NCI-H524 treated with DMSO at 0.1 percent for 48 hours (cell line): ENCODE results near the gene DLG5.

ENCODE experiments used
- DNase-seq: peaks from one replicate; lab custom pipeline; 2025; lab: John Stamatoyannopoulos, UW

The DLG5 gene

DNA sequence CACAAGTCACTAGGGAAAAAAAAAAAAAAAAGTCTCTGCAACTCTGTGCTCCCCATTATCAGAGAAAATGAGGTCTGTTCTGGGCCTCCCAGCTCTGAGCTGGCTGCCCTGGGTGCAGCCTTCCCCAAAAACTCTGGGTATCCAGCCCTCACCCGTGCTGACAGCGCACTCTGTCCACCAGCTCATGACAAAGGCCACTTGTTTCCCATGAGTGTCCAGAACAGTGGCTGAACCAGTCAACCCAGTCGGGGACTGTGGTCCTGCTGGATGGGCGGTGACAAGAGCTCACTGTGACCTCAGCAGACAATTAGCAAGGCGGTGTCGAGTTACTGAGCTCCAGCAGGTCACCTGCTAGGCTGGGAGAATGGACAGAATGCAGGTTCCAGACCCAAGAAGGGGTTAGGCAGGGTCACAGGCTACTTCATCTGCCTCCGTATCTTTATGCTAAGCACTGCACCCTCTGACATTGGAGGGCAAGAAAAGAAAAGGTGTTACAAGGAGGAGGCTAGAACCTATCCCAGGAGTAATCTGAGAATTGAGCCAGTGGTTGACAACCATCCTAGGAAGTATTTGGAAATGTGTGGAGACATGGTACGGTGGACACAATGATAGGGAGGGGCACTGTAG is 37.2 kb downstream of the DLG5 start:
- DNase-seq, result no peak

DNA sequence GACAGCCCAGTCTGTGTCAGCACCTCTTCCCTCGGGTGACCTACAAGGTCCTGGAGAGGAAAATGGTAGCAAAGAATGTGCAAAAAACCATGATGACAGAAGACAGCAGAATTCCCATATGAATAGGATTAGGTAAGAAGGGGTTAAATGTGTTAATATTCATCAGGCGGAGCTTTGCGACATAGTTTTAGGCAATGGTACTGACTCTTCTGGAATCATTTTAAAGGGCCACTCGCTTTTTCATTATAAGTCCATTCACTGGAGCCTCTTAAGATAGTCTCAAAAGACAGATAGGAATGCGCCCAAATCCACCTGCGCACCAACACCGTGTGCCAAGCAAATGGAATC is 38.2 kb downstream of the DLG5 start:
- no peak for DNase-seq

DNA sequence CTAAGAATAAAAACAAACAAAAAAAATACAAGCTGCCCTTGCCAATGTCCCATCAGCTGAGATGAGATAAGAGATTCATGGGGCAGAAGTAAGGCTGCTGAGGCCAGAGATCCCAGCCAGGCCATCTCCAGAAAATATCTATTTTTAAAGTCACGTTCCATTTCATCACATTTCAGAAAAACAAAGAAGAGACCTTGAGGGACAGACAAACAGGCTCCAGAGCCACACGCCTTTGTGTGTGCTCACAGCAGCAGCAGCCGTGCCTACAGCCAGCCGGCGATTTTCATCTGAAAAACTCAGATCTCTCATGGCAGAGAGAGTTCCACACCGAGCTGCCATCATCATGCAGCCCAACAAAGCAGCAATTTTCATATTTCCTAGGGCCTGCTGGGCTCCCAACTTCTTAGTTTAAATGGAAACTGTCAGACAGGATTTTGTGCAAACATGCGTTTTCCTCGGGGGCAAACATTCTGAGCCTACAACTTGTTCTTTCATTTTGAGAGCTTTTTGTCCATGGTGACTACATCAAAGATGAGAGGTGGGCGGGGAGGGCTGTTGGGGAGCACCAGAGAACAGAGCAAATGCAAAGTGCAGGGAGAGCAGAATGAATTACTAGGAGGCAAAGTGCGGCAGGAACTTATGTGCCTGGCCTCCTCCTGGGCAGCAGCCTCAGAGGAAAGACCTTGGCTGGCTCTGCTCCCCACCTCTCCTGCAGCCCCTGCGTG is 38.8 kb downstream of the DLG5 start:
- no peak for DNase-seq

DNA sequence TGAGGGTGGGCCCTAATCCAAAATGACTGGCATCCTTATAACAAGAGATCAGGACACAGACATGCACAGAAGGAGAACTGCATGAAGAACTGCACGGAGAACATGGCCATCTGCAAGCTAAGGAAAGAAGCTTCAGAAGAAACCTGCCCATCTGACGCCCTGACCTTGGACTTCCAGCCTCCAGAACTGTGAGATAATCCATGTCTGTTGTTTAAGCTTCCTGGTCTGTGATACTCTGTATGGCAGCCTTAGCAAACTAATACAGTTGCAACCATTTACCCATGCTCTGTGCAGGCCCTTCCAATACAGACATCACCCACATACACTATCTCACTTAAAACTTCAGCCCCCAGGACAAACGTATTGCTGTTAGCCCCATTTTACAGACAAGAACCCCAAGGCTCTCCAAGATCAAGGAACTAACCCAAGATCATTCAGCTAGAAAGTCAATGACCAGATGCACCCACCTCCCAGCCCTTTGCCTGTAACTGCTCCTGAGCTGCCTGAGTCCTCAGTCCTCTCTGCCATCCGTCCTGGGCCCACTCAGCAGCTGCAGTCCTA is 39.7 kb downstream of the DLG5 start:
- DNase-seq, result no peak

DNA sequence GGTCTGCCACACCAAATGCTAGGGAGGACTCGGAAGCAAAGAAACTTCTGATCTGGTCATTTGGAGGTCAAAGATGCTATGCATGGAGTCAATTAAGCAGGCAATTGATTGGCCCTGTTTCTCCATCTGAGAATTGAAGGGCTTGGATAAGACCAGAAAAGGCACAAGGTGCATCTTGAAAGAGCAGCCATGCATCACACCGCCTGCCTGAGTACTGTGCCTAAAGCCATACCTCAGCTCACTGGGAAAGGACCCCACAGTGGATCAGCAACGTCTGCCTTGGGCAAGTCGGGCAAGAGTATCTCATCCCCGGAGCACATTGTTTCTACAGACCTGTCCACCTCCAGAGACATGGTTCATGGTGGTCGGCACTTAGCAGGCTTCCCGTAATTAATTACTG is 42.4 kb downstream of the DLG5 start:
- no peak for DNase-seq

DNA sequence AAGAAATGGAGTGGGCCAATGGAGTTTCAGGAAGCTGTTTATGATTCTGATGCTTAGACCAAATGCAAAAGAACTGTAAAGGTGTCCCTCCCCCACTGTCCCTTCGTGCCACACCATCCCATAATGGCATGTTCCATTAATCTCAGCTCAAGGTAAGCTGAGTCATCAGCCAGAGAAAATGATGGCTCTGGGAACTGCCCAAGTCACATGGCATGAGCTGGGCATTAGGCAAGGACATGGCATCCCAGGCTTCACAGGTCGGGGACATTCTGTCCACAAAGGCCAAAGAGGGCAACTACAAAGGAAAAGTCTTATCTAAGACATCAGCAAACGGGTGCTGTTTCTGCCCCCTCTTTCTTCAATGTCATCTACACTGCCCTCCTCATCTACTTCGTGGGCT is 44.9 kb downstream of the DLG5 start:
- no peak for DNase-seq

DNA sequence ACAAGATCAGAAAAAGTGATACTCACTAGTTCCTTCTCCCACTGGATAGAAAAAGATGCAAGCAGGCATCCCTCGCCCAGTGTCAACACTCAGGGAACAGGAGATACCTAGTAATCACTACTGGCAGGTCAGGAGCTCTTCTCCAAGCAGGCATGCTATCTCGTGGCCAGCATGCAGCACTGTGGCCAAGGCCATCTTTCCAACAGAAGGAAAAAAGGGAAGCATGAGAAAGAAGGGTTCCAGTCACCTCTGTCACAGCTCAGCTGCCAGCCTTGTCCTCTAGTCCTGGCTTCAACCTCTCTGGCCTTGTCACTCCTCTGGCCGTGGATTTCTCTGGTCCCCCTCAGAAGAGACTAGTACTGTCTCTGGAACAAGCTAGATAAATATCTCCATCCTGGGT is 45.3 kb downstream of the DLG5 start:
- no peak for DNase-seq

DNA sequence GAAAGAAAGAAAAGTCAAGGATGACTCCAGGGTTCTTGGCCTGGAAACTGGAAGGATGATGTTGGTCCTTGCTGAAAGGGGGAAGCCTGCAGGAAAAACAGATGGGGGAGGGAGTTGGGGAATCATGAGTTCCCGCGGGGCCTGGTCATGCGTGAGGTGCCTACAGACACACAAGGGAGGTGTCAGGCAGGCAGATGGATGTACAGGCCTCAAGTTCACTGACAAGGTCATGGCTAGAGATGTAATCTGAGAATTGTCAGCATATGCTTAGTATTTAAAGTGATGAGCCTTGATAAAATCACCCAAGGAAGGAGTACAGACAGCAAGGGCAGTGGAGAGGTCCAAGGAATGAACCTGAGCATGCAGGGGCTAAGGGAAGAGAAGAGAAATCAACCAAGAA is 46.8 kb downstream of the DLG5 start:
- peak; percentile 21 for DNase-seq

DNA sequence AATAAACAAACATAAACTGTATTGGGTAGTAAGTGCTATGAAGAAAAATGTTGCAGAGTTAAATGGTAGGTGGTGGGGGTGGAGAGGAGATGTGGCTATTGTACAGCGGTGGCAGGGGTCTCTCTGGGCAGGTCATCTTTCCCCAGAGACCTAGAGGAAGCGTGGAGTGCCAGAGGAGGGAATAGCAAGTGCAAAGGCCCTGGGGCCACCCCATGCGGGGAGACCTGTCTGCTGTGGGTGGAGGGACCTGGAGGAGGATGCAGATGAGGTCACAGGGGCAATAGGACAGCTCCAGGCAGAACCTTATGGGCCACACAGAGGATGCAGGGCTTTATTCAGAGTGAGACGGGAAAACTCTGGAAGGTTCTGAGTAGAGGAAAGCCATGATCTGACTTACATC is 47.5 kb downstream of the DLG5 start:
- no peak for DNase-seq

DNA sequence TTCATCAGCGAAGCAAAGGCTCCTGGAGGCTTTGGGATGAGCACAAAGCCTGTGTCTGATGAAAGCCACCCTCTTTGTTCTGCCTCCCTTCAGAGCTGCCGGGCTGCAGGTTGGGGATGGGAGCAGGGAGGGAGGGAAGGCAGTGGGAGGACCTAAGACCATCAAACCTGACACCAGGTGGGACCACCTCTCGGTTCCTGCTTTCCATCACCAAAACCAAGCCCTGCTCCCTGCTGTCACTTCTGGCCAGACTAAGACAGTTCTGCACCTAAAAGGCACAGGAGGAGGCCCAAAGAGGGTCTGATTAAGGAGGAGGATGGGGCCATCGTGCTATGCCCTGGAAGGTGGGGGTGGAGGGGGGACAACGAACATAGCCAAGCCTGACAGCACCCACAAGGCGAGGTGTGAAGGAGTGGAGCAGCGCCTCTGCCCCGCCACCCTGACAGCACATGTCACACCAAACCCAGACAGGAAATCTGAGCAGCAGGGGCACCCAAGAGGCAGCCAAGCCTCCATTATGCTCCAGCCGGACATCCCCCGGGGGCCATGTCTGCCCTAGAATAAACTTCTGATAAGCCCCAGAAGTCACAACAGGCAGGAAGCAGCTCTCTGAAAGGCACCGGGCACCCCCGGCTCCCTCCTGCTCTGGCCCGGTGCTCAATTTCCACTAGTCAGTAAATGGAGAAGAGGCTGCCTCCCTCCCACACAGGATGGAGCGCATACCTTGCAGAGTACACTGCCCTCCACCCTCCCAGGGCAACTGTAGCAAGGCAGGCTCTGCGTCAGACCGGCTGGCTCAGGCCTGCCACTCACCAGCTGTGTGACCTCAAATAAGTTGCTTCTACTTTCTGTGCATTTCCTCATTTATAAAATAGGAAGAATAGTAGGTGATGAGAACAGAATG is 48.9 kb downstream of the DLG5 start:
- no peak for DNase-seq

DNA sequence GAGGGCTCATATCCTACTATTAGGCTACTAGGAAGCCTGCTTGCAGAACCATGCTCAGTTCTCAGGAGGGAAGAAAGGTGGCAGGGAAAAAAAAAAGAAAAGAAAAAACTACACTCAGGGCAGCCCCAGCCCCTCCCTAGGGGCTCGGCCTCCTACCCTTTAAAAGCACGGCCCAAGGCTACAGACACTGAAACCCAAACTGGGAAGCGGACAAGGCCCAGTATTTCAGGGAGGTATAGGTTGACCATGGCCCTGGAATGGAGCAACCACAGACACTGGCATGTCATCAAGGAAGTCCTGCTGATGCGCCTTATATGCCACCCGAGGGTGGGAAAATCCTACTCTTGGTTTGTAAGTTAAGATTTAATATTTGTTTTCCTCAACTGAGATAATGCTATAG is 50.8 kb downstream of the DLG5 start:
- no peak for DNase-seq

DNA sequence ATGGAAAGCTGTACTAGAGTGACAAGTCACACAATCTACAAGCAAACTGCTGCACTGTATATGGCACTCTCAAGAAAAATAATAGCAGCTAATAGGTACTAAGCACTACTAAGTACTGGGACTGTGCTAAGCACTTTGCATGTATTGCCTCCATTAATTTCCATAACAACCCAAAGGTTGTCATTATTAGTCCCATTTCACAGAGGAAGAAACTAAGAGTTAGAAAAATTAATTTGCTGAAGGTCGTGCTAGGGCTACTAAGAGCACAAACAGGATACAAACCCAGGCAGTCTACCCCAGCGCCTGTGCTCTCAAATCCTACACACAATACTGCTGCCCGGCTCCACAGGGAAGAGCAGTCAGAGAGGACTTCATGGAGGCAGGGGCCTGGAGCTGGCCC is 51.7 kb downstream of the DLG5 start:
- DNase-seq, result no peak

DNA sequence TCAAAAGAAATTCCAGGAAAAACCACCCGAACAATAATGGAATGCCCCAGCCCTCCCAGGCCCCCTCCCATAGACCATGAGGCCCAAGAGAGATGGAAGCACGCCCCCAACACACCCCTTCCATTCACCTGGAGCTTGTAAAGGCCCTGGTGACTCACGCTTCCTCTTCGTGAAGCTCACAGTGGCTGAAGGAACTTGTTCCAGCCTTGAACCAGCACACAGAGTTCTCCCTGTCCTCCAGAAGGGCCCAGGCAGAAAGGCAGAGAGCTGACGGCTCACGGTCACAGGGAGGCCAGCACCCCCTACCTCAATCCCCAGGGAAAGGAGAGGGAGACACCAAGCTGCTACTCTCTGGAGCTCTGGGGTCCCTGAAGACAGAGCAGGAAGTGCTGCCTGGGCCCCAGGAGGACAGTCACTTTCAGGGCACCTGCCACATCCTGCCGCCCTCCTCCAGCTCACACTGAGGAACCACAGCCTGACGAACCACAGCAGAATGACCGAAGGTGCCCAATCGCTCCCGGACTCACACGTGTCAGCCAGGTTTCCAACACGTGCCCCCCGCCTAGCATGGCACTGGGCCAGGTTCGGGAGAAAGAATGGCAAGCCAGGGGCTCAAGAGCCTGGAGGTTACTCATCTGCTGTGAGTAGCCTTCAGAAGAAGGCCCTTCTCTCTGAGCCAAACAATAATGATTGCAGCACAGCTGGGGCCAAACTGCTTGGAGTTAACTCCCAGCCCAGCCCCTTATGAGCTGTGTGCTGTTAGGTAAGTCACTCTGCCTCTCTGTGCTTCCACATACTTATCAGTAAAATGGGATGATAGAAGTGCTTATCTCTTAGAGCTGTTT is 52.8 kb downstream of the DLG5 start:
- DNase-seq, result no peak

DNA sequence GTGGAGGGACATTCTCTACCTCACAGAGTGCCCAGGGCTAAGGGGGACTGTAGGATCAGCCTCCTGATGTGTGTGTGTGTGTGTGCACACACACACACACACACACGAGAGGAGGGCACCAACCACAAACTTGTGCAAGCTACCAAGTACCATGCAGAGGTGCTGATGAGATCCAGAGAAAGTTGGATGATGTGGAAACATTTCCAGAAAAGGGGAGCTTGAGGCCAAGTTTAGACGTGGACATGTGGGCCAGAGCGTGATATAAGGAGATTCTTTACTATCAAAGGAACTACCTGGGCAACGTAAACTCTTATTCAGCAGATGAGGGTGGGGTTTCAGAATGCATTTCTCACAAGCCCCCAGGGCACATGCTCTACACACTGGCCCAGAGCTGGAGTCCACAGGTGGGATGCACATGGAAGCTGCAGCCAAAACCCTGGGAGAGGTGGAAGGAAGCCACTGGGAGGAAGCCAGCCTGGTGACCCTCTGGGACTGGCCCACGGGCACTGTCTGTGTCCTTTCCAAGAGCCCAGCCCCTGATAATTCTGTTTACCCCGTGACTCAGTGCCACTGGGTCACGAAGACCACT is 53.5 kb downstream of the DLG5 start:
- no peak for DNase-seq

DNA sequence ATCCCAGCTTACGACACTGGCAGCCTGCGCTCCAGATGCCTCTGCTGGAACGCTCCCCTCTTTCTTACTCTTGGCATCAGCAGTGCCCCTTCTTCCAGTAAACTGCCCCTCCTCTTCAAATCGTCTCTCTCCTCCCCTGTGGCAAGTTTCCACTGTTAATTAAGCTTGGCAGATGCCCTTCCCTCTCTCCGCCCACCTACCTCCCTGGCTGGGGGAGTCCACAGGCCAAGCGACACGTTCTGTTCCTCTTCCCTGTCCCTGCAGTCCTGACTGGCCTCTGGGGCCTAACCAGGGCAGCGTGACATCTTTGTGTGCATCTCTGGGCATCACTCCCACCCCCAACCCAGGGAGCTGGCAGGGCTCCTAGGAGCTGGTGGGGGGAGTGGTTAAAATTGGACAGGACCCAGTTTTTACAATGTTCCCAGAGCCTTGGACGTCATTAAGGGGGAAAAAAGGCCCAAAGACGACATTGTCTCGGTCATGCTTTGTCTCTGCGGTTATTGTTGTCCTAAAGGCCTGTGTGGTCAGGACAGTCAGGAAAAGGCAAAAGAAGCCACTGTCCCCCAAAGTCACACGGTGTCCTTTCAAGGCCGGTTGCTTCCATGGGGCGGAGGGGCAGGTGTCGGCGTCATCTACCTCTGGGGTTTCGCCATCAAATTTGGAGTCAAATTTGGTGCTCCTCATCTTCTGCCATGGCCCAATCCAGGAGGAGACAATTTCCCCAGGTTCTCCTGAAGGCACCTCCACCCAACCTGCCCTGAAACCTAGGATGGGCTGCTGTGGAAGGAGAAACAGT is 54.2 kb downstream of the DLG5 start:
- no peak for DNase-seq

DNA sequence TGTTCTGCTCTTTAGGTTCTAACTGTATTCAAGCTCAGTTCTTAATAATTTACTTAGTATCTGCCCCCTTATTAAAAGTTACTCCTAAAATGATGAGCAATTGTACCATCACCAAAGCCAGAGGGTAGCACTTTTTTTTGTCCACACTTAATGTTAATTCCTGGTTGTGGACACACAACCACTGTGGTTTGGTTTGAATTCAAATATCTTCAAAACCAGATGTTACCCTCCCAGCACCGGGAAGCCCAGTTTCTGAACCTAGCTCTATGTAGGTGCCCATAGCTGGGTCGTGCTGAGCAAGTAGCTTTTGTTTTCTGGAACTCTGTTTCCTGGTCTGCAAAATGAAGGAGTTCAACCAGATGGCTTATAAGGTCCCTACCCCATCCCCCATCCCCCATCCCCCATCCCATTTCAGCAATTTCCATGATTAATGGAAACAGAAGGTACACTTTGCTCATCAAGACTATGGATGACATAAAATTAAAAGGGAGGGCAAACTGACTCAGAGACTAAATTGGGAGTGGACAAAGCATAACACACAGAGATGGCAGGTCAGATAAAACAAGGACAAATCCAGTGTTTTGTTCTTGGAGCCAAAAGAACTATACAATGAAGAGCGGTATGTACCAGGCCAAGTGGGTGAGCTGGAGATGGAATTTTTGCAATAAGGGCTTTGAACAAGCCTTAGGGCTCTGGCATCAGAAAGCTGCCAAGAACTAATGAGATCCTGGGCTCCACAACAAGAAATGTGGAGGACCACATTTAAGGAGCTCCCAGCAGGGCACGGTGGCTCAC is 56.7 kb downstream of the DLG5 start:
- DNase-seq, result no peak

DNA sequence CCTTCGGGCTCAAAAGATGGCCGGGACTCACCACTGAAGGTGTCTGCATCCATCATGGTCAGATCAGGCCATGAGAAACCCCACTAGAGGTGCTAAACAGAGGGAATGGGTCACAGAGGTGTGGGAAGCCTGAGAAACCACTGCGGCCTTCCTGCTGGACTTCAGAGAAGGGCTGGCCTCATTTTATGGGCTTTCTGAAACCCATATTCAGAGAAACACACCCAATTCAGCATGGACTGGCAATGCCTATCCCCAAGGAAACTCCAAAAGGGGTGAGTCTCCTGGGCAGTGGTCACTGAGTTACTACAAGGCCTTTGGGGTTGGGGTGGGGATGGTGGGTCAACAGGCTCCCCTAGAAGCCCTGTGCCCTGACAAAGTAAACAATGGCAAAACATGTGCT is 58.0 kb downstream of the DLG5 start:
- no peak for DNase-seq

DNA sequence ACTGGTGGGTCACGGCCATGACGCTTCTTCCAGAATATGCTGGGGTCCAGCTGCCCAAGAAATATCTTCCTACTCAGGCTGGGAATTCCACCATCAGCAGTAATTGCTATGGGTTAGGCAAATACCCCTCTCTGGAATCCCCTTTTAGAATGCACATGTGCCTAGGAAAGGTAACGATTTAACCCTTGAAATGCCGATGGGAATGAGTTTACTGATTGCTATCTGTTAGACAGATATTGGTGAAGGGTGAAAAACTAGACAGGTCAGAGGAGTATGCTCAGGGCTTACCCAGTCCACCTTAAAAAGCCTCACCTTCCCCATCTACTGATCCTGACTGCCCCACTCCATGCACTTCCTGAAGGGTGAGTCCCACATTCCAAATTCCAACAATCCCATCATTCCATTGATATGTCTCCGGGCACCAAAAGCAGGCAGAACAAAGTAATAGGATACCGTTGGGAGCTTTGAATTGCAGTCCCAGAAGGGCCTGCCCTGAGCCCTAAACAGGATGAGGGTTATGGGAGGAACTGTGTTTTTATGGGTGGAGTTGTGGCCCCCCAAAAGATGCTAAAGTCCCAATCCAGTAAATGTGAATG is 59.3 kb downstream of the DLG5 start:
- no peak for DNase-seq

DNA sequence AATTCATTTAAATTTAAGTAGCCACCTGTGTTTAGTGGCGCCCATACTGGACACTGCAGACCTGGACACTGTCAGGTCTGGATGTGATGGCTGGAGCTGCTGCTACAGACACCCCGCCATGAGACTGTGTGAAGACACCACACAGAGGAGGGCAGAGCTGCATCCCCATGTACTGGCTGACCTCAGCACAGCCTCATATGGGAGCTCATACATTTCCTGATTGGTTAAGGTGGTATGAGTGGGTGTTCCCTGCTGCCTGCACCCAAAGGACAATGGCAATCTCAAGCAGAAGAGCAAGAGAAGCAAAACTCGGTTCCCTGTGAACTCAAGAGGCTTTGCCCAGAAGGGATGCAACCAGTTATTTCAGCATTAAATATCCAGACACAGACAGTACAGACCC is 60.0 kb downstream of the DLG5 start:
- DNase-seq, result no peak
